ENCODE measurements around the gene ATP11A.

Gene ATP11A

DNA sequence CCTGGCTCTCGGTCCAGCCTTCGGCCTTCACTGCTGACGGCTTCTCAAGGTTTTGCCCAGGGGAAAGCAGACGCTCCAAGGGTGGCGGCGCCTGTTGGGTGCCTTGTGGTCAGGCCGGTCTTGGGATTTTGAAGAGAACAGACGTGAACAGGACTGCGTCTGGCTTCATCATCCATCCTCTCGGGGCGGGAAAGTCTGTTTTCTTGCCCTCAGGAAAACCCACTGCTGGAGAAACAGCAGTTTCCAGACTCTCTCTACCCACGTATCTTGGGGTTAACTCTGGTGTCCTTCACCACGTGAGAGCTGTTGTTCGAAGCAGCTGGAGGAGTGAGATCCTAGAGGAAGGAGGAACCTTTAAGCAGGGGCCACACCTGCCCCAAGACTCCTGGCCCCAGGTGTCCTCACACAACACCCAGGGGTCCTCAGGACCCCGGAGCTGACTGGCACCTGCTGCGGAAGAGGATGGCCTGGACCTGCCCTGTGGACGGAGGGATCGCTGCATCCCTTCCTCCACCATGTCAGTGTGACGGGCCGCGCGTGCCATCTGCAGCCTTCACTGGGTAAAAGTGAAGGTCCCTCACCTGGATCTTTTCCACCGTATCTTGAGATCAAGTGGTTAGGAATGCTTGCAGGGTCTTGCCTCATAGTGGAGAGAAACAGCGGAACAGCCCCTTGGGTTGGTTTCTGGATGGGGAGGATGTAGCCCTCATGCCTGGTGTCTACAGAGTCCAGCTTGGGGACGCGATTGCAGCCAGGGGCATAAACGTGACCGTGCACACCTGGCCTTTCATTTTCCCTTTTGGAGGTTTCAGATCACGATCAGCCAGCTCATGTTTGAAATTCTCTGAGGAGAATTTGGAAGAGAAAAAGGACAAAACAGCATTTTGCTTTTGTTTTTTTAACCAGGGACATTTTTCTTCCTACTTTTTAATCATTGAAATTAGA, 209.7 kb downstream of the ATP11A start:
- DNase-seq = no peak
- in situ Hi-C loops (cut with MboI; ENCODE audit: low pct_unique_long_range_greater_than_20kb, low sequenced_read_pairs) = no loop called here

DNA sequence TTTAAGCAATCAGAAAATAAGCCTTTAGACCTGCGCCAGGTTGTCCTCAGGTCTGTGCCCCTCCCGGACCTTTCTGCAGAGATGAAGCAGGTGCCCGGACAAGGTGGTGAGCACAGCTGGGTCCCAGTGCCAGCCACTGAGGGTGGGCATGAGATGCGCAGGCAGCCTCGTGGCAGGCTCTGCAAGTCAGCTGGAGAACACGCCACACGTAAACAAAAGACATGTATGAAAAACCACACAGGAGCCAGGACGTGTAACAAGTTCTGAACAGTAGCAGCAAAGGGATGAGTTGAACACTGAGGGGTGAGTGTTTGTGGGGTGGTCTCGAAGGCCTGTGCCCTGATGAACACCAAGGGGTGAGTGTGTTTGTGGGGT, 210.4 kb downstream of the ATP11A start:
- in situ Hi-C loops (cut with MboI; ENCODE audit: low pct_unique_long_range_greater_than_20kb, low sequenced_read_pairs) = no loop called here
- DNase-seq = no peak

- in situ Hi-C loops (cut with MboI; ENCODE audit: low pct_unique_long_range_greater_than_20kb, low sequenced_read_pairs) = no loop called here
- no peak for DNase-seq
Observed at GRCh38 chr13:112900691-112901091, 210.9 kb downstream of the ATP11A start.

GRCh38 chr13:112902101-112902651, 212.3 kb downstream of the ATP11A start:
- in situ Hi-C loops (cut with MboI; ENCODE audit: low pct_unique_long_range_greater_than_20kb, low sequenced_read_pairs) = no loop called here
- DNase-seq = no peak

DNA sequence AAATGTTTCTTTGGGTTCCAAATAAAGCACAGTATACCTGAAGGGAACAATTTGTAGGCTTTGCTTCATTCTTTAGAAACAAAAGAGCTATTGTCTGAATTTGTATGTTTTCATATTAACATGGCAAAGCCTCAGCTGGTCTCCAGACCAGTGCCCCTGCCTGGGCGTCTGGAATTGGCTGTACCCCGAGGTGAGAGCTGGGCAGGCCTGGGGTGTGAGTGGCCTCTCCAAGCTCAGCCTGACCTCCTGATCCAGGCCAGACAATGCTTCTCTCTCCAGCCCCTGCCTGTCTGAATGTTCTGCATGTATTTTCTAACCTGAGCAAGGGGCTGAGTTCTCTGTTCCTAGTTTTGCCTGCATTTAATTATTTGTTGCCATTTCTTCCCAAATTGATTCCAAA, 212.8 kb downstream of the ATP11A start:
- DNase-seq = no peak
- in situ Hi-C loops (cut with MboI; ENCODE audit: low pct_unique_long_range_greater_than_20kb, low sequenced_read_pairs) = no loop called here

DNA sequence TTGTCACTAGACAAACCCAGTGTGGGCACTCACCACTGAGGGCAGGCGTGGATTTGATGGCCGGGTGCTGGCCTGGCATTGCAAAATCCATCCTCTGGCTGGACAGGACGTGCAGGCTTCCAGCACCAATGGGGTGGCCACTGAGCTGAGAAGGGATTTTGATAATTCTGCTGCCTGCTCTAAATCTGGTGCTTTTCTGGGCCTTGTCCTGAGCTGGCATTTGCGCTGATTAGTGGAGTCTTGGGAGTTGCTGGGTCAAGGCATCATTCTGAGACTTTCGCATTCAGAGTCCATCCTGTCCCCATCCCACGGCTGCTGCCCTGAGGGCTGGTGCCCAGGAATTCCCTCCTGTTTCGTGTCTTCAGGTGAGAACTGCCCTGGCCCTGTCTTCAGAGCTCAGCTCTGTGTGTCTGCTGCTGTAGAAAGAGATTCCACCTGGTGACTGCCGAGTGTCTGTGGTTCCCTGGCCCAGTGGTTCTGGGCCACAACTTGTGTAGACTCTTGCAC, 213.3 kb downstream of the ATP11A start:
- in situ Hi-C loops (cut with MboI; ENCODE audit: low pct_unique_long_range_greater_than_20kb, low sequenced_read_pairs) = no loop called here

DNA sequence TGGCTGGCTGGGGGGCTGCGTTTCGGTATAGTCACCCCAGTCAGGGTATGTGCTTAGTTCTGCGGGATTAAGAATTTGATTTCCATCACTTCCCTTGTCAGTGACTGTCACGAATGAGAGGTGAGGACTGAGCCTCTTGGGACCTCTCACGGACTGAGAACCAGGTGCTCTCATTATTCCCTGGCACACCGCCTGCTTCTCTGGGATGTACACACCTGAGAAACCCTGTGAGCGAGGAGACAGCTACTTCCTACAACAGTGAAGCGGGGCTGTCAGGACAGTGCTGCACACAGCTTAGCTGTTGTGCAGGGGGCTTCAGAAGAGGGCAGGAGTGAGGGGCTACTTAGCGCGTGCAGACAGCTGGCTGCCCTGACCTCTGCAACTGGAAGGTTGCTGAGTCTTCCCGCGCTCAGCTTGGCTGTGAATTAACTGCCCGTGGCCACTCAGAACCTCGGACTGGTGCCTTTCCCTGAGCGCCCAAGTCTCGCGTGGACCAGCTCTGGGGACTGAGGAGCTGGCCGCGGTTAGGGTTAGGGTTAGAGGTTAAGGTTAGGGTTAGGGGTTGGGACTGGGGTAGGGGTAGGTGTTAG, 213.9 kb downstream of the ATP11A start:
- in situ Hi-C loops (cut with MboI; ENCODE audit: low pct_unique_long_range_greater_than_20kb, low sequenced_read_pairs) = no loop called here
- DNase-seq = no peak

More for the DNA sequence above, 213.3 kb downstream of the ATP11A start:
- no peak for DNase-seq

DNA sequence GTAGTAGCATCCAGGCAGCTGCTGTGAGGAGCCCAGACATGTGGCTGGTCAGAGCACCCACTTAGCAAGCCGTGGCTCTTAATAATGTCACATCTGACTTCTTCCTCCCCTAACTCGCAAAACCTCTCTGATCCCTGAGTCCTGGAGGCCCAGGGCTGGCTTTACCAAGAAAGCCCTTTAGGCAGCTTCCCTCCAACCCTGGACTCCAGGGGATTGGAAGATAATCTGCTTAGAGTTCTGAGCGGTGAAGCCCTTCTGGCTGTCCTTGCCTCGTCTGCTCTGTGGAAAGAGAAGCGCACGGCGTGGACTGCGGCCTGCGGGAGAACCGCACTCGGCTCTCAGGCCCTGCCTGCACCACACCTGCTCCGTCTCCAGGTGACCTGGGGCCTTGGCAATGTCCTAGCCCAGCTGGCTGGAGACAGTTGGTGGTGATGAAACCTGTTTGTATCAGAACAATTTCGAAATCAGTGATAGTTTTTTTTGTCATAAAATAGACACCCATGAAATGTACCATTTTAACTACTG, 214.7 kb downstream of the ATP11A start:
- no peak for DNase-seq
- in situ Hi-C loops (cut with MboI; ENCODE audit: low pct_unique_long_range_greater_than_20kb, low sequenced_read_pairs) = no loop called here

GRCh38 chr13:112905086-112905485, 215.2 kb downstream of the ATP11A start:
- in situ Hi-C loops (cut with MboI; ENCODE audit: low pct_unique_long_range_greater_than_20kb, low sequenced_read_pairs) = no loop called here
- no peak for DNase-seq

GRCh38 chr13:112905619-112905989, 215.8 kb downstream of the ATP11A start:
- no peak for DNase-seq
- in situ Hi-C loops (cut with MboI; ENCODE audit: low pct_unique_long_range_greater_than_20kb, low sequenced_read_pairs) = no loop called here

DNA sequence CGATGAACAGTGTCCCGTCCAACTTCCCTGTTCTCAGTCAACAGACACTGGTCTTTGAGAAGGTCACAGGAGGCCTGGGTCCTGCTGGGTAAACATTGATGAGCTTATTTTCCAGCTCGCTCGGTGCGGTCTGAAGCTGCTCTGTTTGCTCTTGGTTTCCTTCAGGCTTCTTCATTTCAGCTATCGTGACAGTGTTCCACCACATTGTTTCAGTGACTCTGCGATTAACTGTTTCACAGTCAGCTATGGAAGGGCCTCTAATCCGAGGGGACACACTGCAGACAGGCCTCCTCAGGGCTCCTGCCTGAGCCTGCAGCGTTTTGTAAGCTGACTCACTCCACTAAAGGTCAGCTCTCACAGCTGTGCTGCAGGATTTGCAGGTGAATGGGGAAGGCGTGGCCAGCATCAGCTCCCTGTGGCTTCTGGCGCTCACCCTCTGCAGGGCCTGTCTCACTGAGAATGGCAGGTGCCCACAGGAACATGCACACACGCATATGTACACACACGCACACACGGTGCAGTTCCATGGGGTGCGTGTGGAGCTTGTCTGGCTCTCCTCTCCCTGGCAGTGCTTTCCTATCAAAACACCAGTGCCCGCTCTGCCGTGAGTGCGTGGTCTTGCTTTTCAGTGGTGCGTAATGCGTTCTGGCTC, 216.3 kb downstream of the ATP11A start:
- in situ Hi-C loops (cut with MboI; ENCODE audit: low pct_unique_long_range_greater_than_20kb, low sequenced_read_pairs) = no loop called here
- no peak for DNase-seq

GRCh38 chr13:112907286-112907685, 217.4 kb downstream of the ATP11A start:
- in situ Hi-C loops (cut with MboI; ENCODE audit: low pct_unique_long_range_greater_than_20kb, low sequenced_read_pairs) = no loop called here
- DNase-seq = no peak

DNA sequence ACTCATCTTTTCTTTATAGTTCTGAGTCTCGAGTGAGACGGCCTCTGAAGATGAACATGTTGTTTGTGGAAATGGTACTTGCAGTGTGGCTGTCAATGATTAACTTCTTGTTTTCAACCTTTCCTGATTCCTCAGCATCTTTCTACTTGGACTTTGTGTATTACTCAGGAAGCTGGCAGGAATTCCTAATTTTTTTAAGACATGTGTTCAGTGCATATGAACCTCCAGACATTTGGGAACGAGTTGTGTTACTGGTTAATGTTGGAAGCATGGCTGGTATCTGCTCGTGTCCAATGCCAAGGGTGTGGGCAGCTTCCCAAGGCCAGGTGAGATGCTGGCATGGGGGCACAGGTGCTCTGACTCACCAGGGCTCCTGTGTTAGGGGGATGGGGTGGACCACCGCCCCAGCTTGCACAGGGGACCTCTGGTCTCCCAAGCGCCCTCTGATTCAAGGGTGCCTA, 218.1 kb downstream of the ATP11A start:
- in situ Hi-C loops (cut with MboI; ENCODE audit: low pct_unique_long_range_greater_than_20kb, low sequenced_read_pairs) = no loop called here
- no peak for DNase-seq

- peak; percentile 41 for DNase-seq
- in situ Hi-C loops (cut with MboI; ENCODE audit: low pct_unique_long_range_greater_than_20kb, low sequenced_read_pairs) = no loop called here
Observed at GRCh38 chr13:112908342-112908741, 218.5 kb downstream of the ATP11A start.

- in situ Hi-C loops (cut with MboI; ENCODE audit: low pct_unique_long_range_greater_than_20kb, low sequenced_read_pairs) = no loop called here
- no peak for DNase-seq
Observed at GRCh38 chr13:112910016-112910415, 220.2 kb downstream of the ATP11A start.

GRCh38 chr13:112910616-112911280, 220.9 kb downstream of the ATP11A start:
- in situ Hi-C loops (cut with MboI; ENCODE audit: low pct_unique_long_range_greater_than_20kb, low sequenced_read_pairs) = no loop called here
- no peak for DNase-seq

GRCh38 chr13:112911285-112911701, 221.5 kb downstream of the ATP11A start:
- no peak for DNase-seq
- in situ Hi-C loops (cut with MboI; ENCODE audit: low pct_unique_long_range_greater_than_20kb, low sequenced_read_pairs) = no loop called here

DNA sequence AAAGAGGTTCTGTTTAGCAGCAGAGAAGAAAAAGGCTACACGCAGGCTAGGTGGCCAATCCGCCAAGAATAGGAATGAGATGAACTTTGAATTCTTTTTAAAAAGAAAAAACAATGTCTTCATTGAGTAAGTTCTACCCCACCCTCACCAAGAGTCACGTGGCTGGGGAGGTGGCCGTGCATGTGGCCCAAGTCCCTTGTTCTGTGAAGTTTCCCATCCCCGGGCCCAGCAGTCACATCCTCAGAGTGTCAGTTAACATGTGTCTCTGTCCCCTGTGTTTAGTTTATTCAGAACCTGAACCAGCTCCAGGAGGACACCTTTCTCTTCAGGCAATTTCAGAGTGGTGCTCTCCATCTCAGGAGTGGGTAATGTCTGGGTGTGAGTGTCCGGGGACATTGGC, 222.0 kb downstream of the ATP11A start:
- in situ Hi-C loops (cut with MboI; ENCODE audit: low pct_unique_long_range_greater_than_20kb, low sequenced_read_pairs) = no loop called here

More for the DNA sequence above, 222.0 kb downstream of the ATP11A start:
- no peak for DNase-seq

Measured in KBM-7 (cell line).